Trophoblast cell (in vitro differentiated cells and primary cell): ENCODE data around the gene PEPD.

ENCODE experiments used
- DNase-seq, 2 donors: peaks; one replicate each; pipeline ENCODE4 v3.0.0-alpha.2; 2016
- H2AFZ ChIP-seq: 2 replicates; pipeline ENCODE4 v1.6.1; 2013; ENCODE audit warnings: low read length, moderate library complexity, mild to moderate bottlenecking; ENCODE audit not compliant: insufficient read depth, poor library complexity
- H2AK5ac ChIP-seq: 2 replicates; pipeline ENCODE4 v1.6.1; 2013; ENCODE audit warnings: mild to moderate bottlenecking, low read length
- H2BK120ac ChIP-seq: 2 replicates; pipeline ENCODE4 v1.6.1; 2013; ENCODE audit warnings: low read length, mild to moderate bottlenecking, moderate library complexity; ENCODE audit not compliant: insufficient read depth, poor library complexity
- H2BK12ac ChIP-seq: 2 replicates; pipeline ENCODE4 v1.6.1; 2013; ENCODE audit warnings: mild to moderate bottlenecking, low read length, moderate library complexity
- H2BK5ac ChIP-seq: 2 replicates; pipeline ENCODE4 v1.6.1; 2013; ENCODE audit warnings: low read length, low read depth, moderate library complexity, mild to moderate bottlenecking; ENCODE audit not compliant: poor library complexity
- H3K14ac ChIP-seq: 2 replicates; pipeline ENCODE4 v1.6.1; 2013; ENCODE audit warnings: mild to moderate bottlenecking, low read length
- H3K18ac ChIP-seq: 2 replicates; pipeline ENCODE4 v1.6.1; 2013; ENCODE audit warnings: mild to moderate bottlenecking, low read length
- H3K23ac ChIP-seq: 2 replicates; pipeline ENCODE4 v1.6.1; 2013; ENCODE audit warnings: low read length
- H3K27ac ChIP-seq: 2 replicates; pipeline ENCODE4 v1.5.1; 2013; ENCODE audit warnings: low read depth, mild to moderate bottlenecking, inconsistent platforms, low read length, moderate library complexity
- H3K27me3 ChIP-seq: 2 replicates; pipeline ENCODE4 v1.6.1; 2013; ENCODE audit warnings: inconsistent platforms, mild to moderate bottlenecking, low read length, moderate library complexity; ENCODE audit not compliant: insufficient read depth
- H3K36me3 ChIP-seq, 2 experiments: 1 replicate in 1 of 2; 2 replicates in 1 of 2; pipeline ENCODE4 v1.6.1; 2013; ENCODE audit warnings: low read length in 2 of 2, mild to moderate bottlenecking in 2 of 2, moderate library complexity in 1 of 2; ENCODE audit not compliant: insufficient read depth in 2 of 2, control insufficient read depth in 1 of 2
- H3K4ac ChIP-seq: 2 replicates; pipeline ENCODE4 v1.6.1; 2013; ENCODE audit warnings: low read depth, mild to moderate bottlenecking, low read length, moderate library complexity
- H3K4me1 ChIP-seq, 2 experiments: 1 replicate in 1 of 2; 2 replicates in 1 of 2; pipeline ENCODE4 v1.6.1; 2013; ENCODE audit warnings: low read length in 2 of 2, mild to moderate bottlenecking in 2 of 2, moderate library complexity in 1 of 2; ENCODE audit not compliant: insufficient read depth in 2 of 2, control insufficient read depth in 1 of 2
- H3K4me2 ChIP-seq: 2 replicates; pipeline ENCODE4 v1.6.1; 2013; ENCODE audit warnings: inconsistent platforms, mild to moderate bottlenecking, low read length, moderate library complexity
- H3K4me3 ChIP-seq: 2 replicates; pipeline ENCODE4 v1.5.1; 2013; ENCODE audit warnings: mild to moderate bottlenecking, low read depth, low read length, inconsistent platforms
- H3K79me1 ChIP-seq: one replicate; pipeline ENCODE4 v1.6.1; 2013; ENCODE audit warnings: low read length
- H3K79me2 ChIP-seq: 2 replicates; pipeline ENCODE4 v1.6.1; 2013; ENCODE audit warnings: low read length, mild to moderate bottlenecking; ENCODE audit not compliant: control insufficient read depth, insufficient read depth, poor library complexity
- H3K9ac ChIP-seq: 2 replicates; pipeline ENCODE4 v1.6.1; 2013; ENCODE audit warnings: mild to moderate bottlenecking, low read length
- H3K9me3 ChIP-seq: 2 replicates; pipeline ENCODE4 v1.6.1; 2013; ENCODE audit warnings: low read depth, mild to moderate bottlenecking, control low read depth, inconsistent platforms, low read length; ENCODE audit not compliant: insufficient read depth
- H4K12ac ChIP-seq: 2 replicates; pipeline ENCODE4 v1.6.1; 2013; ENCODE audit warnings: low read depth, mild to moderate bottlenecking, low read length, moderate library complexity
- H4K8ac ChIP-seq: 2 replicates; pipeline ENCODE4 v1.6.1; 2013; ENCODE audit warnings: low read depth, mild to moderate bottlenecking, low read length, moderate library complexity
- H4K91ac ChIP-seq: one replicate; pipeline ENCODE4 v1.6.1; 2013; ENCODE audit warnings: low read depth, mild to moderate bottlenecking, low read length, moderate library complexity
- WGBS: extraction: QIAGEN DNeasy Blood & Tissue Kit; methylation state at CpG from one replicate; pipeline ENCODE4 v1.1.7; 2013; ENCODE audit warnings: missing lambda C conversion rate; ENCODE audit not compliant: insufficient read length, insufficient coverage; ENCODE audit errors: extremely low coverage; 5-methylcytosine and 5-hydroxymethylcytosine counted together

PEPD gene

GRCh38 chr19:33462112-33462791, 59.3 kb downstream of the PEPD start:
- Histone ChIP-seq H2BK120ac (no peak overlapping the region), H2AFZ (no peak overlapping the region), H3K4me1 (no peaks in the 10 kb centered on the region), H4K91ac (no peak overlapping the region), H3K4me3 (no peak overlapping the region), H2BK12ac (no peak overlapping the region), H4K8ac (no peak overlapping the region), H3K4ac (no peak overlapping the region), H3K27me3 (no peaks in the 10 kb centered on the region), H2AK5ac (no peak overlapping the region), H3K9me3 (peaks cover 8% of the 10 kb centered on the region), H4K12ac (no peak overlapping the region), H3K14ac (no peak overlapping the region), H3K9ac (no peak overlapping the region), H3K27ac (no peak overlapping the region), H2BK5ac (no peak overlapping the region), H3K79me1 (no peaks in the 10 kb centered on the region), H3K23ac (no peak overlapping the region), H3K36me3 (no peaks in the 10 kb centered on the region), H3K18ac (no peak overlapping the region), H3K4me2 (no peak overlapping the region), H3K79me2 (no peaks in the 10 kb centered on the region)
- WGBS, result no CpG with 5 or more reads among the region's 16 CpGs
- no peak for DNase-seq

GRCh38 chr19:33461256-33462111, 60.1 kb downstream of the PEPD start:
- Histone ChIP-seq H3K4me2 (no peak overlapping the region), H2BK120ac (no peak overlapping the region), H3K4ac (no peak overlapping the region), H3K18ac (no peak overlapping the region), H3K79me2 (no peaks in the 10 kb centered on the region), H3K4me3 (no peak overlapping the region), H4K91ac (no peak overlapping the region), H3K23ac (no peak overlapping the region), H3K79me1 (no peaks in the 10 kb centered on the region), H2BK12ac (no peak overlapping the region), H4K12ac (no peak overlapping the region), H4K8ac (no peak overlapping the region), H3K9ac (no peak overlapping the region), H3K27me3 (no peaks in the 10 kb centered on the region), H2AFZ (no peak overlapping the region), H3K36me3 (no peaks in the 10 kb centered on the region), H2AK5ac (no peak overlapping the region), H2BK5ac (no peak overlapping the region), H3K27ac (no peak overlapping the region), H3K9me3 (peaks cover 8% of the 10 kb centered on the region), H3K4me1 (no peaks in the 10 kb centered on the region), H3K14ac (no peak overlapping the region)
- DNase-seq, result no peak
- no CpG with 5 or more reads among the region's 24 CpGs for WGBS

DNA sequence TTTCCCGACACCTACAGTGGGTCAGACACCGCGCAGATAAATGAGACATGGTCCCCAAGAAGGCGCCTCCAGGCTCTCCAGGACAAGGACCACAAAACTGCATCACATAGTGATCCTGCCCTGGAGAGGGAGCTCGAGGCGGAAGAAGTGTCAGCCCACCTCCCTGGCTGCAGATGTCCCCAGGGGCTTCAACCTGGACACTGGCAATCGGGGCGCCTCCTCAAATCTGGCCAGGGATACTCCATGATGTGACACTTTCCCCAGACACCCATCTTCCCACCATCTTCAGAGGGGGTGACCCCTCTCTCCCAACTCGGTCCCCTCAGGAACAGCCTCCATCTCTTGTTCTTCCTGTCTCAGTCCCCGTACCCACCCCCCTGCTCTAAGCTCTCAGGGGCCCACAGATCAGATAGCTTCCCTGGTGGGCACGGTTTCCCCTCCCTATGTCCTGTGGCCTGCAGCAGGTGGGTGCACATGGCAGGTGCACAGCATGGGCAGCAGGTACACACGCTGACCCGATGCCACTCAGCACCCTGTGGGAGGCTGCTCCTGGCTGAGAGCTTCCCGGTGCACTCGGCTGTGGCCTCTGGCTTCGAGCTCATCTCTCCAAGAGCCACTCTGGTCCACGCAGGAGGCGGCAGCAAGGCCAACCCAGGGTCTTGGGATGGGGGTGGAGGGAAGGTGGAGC, 61.2 kb downstream of the PEPD start:
- Histone ChIP-seq H3K4ac (no peak overlapping the region), H2BK120ac (no peak overlapping the region), H3K4me1 (no peaks in the 10 kb centered on the region), H2BK12ac (no peak overlapping the region), H3K23ac (no peak overlapping the region), H3K4me2 (no peak overlapping the region), H3K9ac (no peak overlapping the region), H3K79me1 (no peaks in the 10 kb centered on the region), H3K27me3 (no peaks in the 10 kb centered on the region), H2AK5ac (no peak overlapping the region), H3K18ac (no peak overlapping the region), H3K9me3 (peaks cover 8% of the 10 kb centered on the region), H3K27ac (no peak overlapping the region), H3K14ac (no peak overlapping the region), H2AFZ (no peak overlapping the region), H4K91ac (no peak overlapping the region), H3K79me2 (no peaks in the 10 kb centered on the region), H2BK5ac (no peak overlapping the region), H3K36me3 (no peaks in the 10 kb centered on the region), H4K12ac (no peak overlapping the region), H3K4me3 (no peak overlapping the region), H4K8ac (no peak overlapping the region)
- no peak for DNase-seq
- WGBS, result no CpG with 5 or more reads among the region's 18 CpGs

GRCh38 chr19:33459222-33460090, 62.1 kb downstream of the PEPD start:
- H4K91ac ChIP-seq, result no peak overlapping the region
- no peak for DNase-seq
- H3K23ac ChIP-seq, result no peak overlapping the region
- H3K4ac ChIP-seq, result no peak overlapping the region
- no peak overlapping the region for H3K4me3 ChIP-seq
- H2BK120ac ChIP-seq, result no peak overlapping the region
- no peak overlapping the region for H2AFZ ChIP-seq
- H4K8ac ChIP-seq, result no peak overlapping the region
- no peak overlapping the region for H3K27ac ChIP-seq
- no peak overlapping the region for H2BK5ac ChIP-seq
- H3K18ac ChIP-seq, result no peak overlapping the region
- H3K79me2 ChIP-seq, result no peaks in the 10 kb centered on the region
- peaks cover 8% of the 10 kb centered on the region for H3K9me3 ChIP-seq
- H3K9ac ChIP-seq, result no peak overlapping the region
- H3K79me1 ChIP-seq, result no peaks in the 10 kb centered on the region
- H3K4me1 ChIP-seq, result no peaks in the 10 kb centered on the region
- H4K12ac ChIP-seq, result no peak overlapping the region
- H3K36me3 ChIP-seq, result no peaks in the 10 kb centered on the region
- H2BK12ac ChIP-seq, result no peak overlapping the region
- no peaks in the 10 kb centered on the region for H3K27me3 ChIP-seq
- H2AK5ac ChIP-seq, result no peak overlapping the region
- no peak overlapping the region for H3K14ac ChIP-seq
- H3K4me2 ChIP-seq, result no peak overlapping the region
- WGBS, result no CpG with 5 or more reads among the region's 23 CpGs
